Activated CD4-positive, alpha-beta T cell treated with anti-CD3 and anti-CD28 coated beads for 36 hours (primary cell): ENCODE measurements around the gene IFNAR2. TPM values are rescaled to one million over a fixed set of nuclear protein-coding genes. Genes with fewer than 3 reads are reported as not detected.

ENCODE experiments used
- total RNA-seq, 2 experiments: library from RNA; stranded (reverse); gene quantifications; one replicate each; pipeline ENCODE4 v1.2.3, GENCODE V29; 2021

The IFNAR2 gene
- total RNA-seq, 2 experiments from 2014 or later, result 26.6 to 29.8 TPM

Other genes starting within 250 kb of the IFNAR2 start
- not detected for gene OLIG2, start 204.0 kb upstream of the IFNAR2 start, total RNA-seq
- not detected for gene OLIG1, start 159.8 kb upstream of the IFNAR2 start, total RNA-seq
- gene IL10RB, start 36.4 kb downstream of the IFNAR2 start, total RNA-seq, result 10 to 100 TPM; 22.8 to 25.0 TPM
- 10 to 100 TPM; 21.8 to 29.6 TPM for gene IFNAR1, start 95.0 kb downstream of the IFNAR2 start, total RNA-seq
- 10 to 100 TPM; 16.4 to 18.9 TPM for gene IFNGR2, start 173.5 kb downstream of the IFNAR2 start, total RNA-seq